OCI-LY3 (cell line): ENCODE measurements around the gene TRERF1.

Source experiments
- EZH2phosphoT487 ChIP-seq: fragments of 200-600 bp; shearing (Covaris generic); IDR thresholded peaks from 2 replicates; pipeline ENCODE4 v1.6.1; 2018; ENCODE audit warnings: antibody characterized with exemption, mixed run types, low read depth
- TF ChIP-seq, protein P1 (sequence below): fragments of 200-600, 300-600 bp; sonication (generic); IDR thresholded peaks from 2 replicates; pipeline ENCODE4 v1.5.1; 2014; ENCODE audit warnings: antibody characterized with exemption, low read length, low read depth

- TF ChIP-seq, protein P1, sequence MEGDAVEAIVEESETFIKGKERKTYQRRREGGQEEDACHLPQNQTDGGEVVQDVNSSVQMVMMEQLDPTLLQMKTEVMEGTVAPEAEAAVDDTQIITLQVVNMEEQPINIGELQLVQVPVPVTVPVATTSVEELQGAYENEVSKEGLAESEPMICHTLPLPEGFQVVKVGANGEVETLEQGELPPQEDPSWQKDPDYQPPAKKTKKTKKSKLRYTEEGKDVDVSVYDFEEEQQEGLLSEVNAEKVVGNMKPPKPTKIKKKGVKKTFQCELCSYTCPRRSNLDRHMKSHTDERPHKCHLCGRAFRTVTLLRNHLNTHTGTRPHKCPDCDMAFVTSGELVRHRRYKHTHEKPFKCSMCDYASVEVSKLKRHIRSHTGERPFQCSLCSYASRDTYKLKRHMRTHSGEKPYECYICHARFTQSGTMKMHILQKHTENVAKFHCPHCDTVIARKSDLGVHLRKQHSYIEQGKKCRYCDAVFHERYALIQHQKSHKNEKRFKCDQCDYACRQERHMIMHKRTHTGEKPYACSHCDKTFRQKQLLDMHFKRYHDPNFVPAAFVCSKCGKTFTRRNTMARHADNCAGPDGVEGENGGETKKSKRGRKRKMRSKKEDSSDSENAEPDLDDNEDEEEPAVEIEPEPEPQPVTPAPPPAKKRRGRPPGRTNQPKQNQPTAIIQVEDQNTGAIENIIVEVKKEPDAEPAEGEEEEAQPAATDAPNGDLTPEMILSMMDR: no peak
- no peak for TF ChIP-seq EZH2phosphoT487
Observed at GRCh38 chr6:42279144-42279781, 172.5 kb downstream of the TRERF1 start.
